MG63 (cell line): Measurements from ENCODE around the gene MEGF11. TPM values are rescaled to one million over a fixed set of nuclear protein-coding genes. Genes with fewer than 3 reads are reported as not detected.

Source experiments
- DNase-seq: peaks from one replicate; pipeline ENCODE4 v3.0.0-alpha.2; 2020
- H3K27me3 ChIP-seq: fragments of 250-450 bp; sonication (Bioruptor Pico); 2 replicates; pipeline ENCODE4 v1.5.1; 2020; ENCODE audit warnings: mild to moderate bottlenecking, moderate library complexity
- H3K36me3 ChIP-seq: fragments of 250-450 bp; sonication (Bioruptor Pico); 2 replicates; pipeline ENCODE4 v1.5.1; 2020; ENCODE audit warnings: mild to moderate bottlenecking, moderate library complexity
- H3K4me3 ChIP-seq: fragments of 250-450 bp; sonication (Bioruptor Pico); 2 replicates; pipeline ENCODE4 v1.5.1; 2020; ENCODE audit warnings: mild to moderate bottlenecking, moderate library complexity
- H3K9me3 ChIP-seq: fragments of 250-450 bp; sonication (Bioruptor Pico); 2 replicates; pipeline ENCODE4 v1.5.1; 2020; ENCODE audit warnings: mild to moderate bottlenecking, moderate library complexity
- total RNA-seq: library from RNA; depleted of rRNA; stranded (reverse); fragments of >200 nt; shearing (Covaris generic); gene quantifications from 2 replicates; pipeline ENCODE4 v1.2.3, GENCODE V29; 2014; ENCODE audit warnings: low replicate concordance

The MEGF11 gene
- total RNA-seq, 1 experiment from 2014 or later, result 0.10 TPM

GRCh38 chr15:65929573-65929972, 324.0 kb downstream of the MEGF11 start:
- Histone ChIP-seq H3K36me3 (no peaks in the 10 kb centered on the region), H3K9me3 (no peaks in the 10 kb centered on the region), H3K4me3 (no peak overlapping the region), H3K27me3 (no peaks in the 10 kb centered on the region)
- DNase-seq, result no peak

- Histone ChIP-seq H3K9me3 (no peaks in the 10 kb centered on the region), H3K27me3 (no peaks in the 10 kb centered on the region)
- no peak for DNase-seq
Observed at GRCh38 chr15:65927545-65927944, 326.0 kb downstream of the MEGF11 start.

GRCh38 chr15:65926899-65927298, 326.7 kb downstream of the MEGF11 start:
- no peak for DNase-seq
- Histone ChIP-seq H3K4me3 (no peak overlapping the region), H3K27me3 (no peaks in the 10 kb centered on the region), H3K36me3 (no peaks in the 10 kb centered on the region), H3K9me3 (no peaks in the 10 kb centered on the region)

More at GRCh38 chr15:65927545-65927944, 326.0 kb downstream of the MEGF11 start:
- no peak overlapping the region for H3K4me3 ChIP-seq
- H3K36me3 ChIP-seq, result no peaks in the 10 kb centered on the region

- Histone ChIP-seq H3K4me3 (no peak overlapping the region), H3K27me3 (no peaks in the 10 kb centered on the region), H3K36me3 (no peaks in the 10 kb centered on the region), H3K9me3 (no peaks in the 10 kb centered on the region)
- no peak for DNase-seq
Observed at GRCh38 chr15:65926459-65926858, 327.1 kb downstream of the MEGF11 start.

- DNase-seq, result no peak
- H3K9me3 ChIP-seq, result no peaks in the 10 kb centered on the region
- no peak overlapping the region for H3K4me3 ChIP-seq
- H3K27me3 ChIP-seq, result no peaks in the 10 kb centered on the region
- H3K36me3 ChIP-seq, result no peaks in the 10 kb centered on the region
Observed at GRCh38 chr15:65925338-65925737, 328.2 kb downstream of the MEGF11 start.

DNA sequence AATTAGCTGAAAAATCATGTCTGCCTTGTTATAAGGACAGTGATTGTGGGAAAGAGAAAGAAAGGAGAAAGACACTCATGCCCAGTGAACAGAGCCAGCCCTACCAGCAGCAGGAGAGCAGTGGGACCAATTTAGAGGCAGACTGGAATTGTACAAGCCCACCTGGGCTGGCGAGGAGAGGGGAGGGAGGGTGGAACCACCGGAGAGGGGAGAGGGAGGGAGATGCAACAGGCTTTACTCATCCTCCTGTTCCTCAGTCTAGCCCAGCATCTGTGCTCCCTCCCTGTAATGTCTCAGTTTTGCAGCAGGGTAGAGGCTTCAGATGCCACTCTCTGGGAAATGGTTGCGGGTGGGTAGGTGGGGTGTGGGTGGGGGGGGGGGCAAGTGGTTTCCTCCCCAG, 329.5 kb downstream of the MEGF11 start:
- no peaks in the 10 kb centered on the region for H3K9me3 ChIP-seq
- H3K4me3 ChIP-seq, result no peak overlapping the region
- no peaks in the 10 kb centered on the region for H3K36me3 ChIP-seq
- DNase-seq, result no peak
- no peaks in the 10 kb centered on the region for H3K27me3 ChIP-seq

GRCh38 chr15:65923264-65923663, 330.3 kb downstream of the MEGF11 start:
- Histone ChIP-seq H3K9me3 (no peaks in the 10 kb centered on the region), H3K36me3 (no peaks in the 10 kb centered on the region; the same call in 1 of the 2 replicates), H3K27me3 (no peaks in the 10 kb centered on the region), H3K4me3 (no peak overlapping the region)
- no peak for DNase-seq

DNA sequence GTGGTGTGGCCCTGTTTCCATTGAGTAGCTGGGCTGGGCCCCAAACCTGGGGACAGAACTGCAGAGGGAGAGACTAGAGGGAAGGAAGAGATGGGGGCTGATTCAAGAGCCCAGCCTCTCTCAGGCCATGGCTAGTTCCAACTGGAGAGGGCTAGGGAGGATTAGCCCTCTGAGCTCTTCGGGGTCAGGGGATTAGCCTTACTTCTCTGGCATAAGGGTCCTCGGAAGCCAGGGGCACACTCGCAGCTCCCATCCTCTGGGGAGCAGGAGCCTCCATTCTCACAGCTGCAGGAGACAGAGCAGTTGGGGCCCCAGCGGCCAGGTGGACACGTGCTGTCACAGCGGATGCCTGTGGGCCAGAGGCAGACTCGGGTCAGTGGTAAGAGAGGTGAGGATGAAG, 330.9 kb downstream of the MEGF11 start:
- H3K36me3 ChIP-seq, result no peaks in the 10 kb centered on the region; the same call in none of the 2 replicates
- DNase-seq, result no peak
- H3K9me3 ChIP-seq, result no peaks in the 10 kb centered on the region
- H3K27me3 ChIP-seq, result no peaks in the 10 kb centered on the region
- H3K4me3 ChIP-seq, result no peak overlapping the region

DNA sequence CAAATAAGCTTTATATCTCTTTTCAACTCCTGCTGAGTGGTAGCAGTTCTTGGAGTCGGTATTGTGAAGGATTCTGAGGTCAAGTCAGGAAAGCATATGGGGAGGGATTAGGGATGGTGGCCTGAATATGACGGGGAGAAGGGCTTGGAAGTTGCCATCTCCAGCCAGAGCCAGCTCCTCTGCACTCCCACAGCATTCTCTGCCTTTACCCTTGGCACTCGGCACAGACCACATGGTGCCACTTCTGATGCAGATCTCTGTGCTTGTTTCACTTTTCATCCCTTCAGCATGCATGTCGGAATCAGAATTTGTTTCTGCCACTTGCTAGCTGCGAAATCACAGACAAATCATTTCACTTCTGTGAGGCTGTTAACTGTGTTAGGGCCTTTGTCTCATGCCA, 331.8 kb downstream of the MEGF11 start:
- no peaks in the 10 kb centered on the region for H3K27me3 ChIP-seq
- no peaks in the 10 kb centered on the region; the same call in none of the 2 replicates for H3K36me3 ChIP-seq
- no peak for DNase-seq
- H3K4me3 ChIP-seq, result no peak overlapping the region
- H3K9me3 ChIP-seq, result no peaks in the 10 kb centered on the region

DNA sequence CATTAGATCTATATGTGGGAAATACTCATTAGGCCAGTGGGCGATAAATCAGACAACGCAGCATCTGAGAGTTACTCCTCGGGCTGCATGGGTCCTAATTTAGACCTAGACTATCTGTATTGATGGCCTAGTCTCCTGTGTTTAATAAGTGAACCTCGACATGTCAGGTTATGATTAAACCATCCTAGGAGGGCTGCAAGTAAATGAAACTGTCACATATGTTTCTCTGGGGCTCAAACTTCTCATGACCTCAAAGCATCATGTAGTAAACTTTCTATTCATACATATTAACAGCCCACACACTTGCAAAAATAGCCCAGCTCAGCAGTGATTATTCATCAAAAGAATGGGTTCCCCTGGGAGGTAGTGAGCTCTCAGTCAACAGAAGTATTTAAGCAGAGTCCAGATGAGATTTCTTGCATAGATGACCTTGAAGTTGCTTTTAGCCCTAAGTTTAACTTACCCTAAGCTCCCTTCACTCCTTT, 332.7 kb downstream of the MEGF11 start:
- H3K9me3 ChIP-seq, result no peaks in the 10 kb centered on the region
- H3K36me3 ChIP-seq, result no peaks in the 10 kb centered on the region; the same call in none of the 2 replicates
- no peak overlapping the region for H3K4me3 ChIP-seq
- H3K27me3 ChIP-seq, result no peaks in the 10 kb centered on the region
- DNase-seq, result no peak

DNA sequence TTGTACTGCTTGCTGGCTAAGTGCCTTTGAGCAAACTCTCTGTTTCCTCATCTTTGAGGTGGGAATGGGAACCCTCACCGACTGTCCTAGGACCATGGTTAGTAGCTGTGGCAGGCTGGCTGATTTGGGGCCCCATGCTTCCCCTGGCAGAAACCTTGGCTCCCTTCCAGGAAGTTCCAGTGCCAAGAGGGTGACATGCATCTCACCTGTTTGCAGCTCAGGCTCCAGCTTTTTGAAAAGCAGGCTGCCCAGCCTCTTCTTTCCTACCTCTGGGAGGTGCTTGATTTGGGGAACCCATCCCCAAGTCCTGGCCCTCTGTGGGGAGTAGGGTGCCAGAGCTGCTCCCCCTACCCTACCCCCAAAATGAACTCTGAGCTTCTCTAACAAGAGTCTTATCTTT, 333.4 kb downstream of the MEGF11 start:
- Histone ChIP-seq H3K27me3 (no peaks in the 10 kb centered on the region), H3K4me3 (no peak overlapping the region), H3K36me3 (no peaks in the 10 kb centered on the region; the same call in none of the 2 replicates), H3K9me3 (no peaks in the 10 kb centered on the region)
- DNase-seq, result no peak

GRCh38 chr15:65919353-65919752, 334.2 kb downstream of the MEGF11 start:
- DNase-seq, result no peak
- H3K9me3 ChIP-seq, result no peaks in the 10 kb centered on the region
- H3K36me3 ChIP-seq, result no peaks in the 10 kb centered on the region; the same call in none of the 2 replicates
- no peaks in the 10 kb centered on the region for H3K27me3 ChIP-seq
- H3K4me3 ChIP-seq, result no peak overlapping the region

DNA sequence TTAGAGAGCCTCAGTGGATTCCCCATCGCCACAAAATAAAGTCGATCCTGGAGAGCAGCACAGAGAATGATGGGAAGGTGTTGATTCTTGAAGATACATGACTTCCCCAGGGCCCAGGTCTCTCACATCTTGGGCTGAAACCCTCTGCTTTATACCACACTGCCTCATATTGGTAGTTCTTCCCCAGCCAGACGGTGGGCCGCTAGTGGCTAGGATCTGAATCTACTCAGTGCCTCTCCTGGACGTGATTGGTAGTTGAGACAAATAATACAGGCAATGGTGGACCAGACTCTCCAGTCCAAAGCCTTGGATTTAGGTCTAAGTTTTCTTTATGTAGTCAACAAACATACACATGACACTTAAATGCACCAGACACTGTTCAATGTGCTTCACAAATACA, 334.6 kb downstream of the MEGF11 start:
- H3K36me3 ChIP-seq, result no peaks in the 10 kb centered on the region; the same call in none of the 2 replicates
- no peak overlapping the region for H3K4me3 ChIP-seq
- H3K27me3 ChIP-seq, result no peaks in the 10 kb centered on the region
- DNase-seq, result no peak
- no peaks in the 10 kb centered on the region for H3K9me3 ChIP-seq

DNA sequence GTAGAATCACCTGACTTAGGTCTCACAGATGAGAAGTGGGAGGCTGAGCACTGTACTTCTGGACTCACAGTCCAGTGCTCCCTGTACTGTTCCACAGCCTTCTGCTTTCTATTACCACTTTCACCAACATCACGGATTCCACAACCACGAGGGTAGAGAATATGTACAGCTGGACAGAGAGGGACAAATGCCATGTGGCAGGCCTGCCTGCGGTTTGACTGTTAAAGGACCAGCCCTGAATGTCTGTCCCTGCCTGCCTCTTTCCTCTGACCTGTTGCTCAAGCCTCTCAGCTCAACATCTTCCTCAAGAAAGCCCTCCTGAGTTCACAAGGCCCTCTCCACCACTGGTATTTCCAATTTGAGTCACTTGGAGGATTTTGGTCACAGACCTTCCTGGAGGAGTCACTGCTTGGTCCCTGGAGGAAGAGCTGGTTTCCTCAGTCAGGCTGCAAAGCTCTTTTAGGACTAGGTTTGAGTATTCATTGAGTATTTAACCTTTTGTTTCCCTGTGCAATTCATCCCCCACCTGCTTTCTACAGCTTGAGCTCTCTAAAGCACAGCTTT, 335.1 kb downstream of the MEGF11 start:
- H3K36me3 ChIP-seq, result no peaks in the 10 kb centered on the region; the same call in none of the 2 replicates
- no peak overlapping the region for H3K4me3 ChIP-seq
- no peaks in the 10 kb centered on the region for H3K27me3 ChIP-seq
- DNase-seq, result no peak
- H3K9me3 ChIP-seq, result no peaks in the 10 kb centered on the region

DNA sequence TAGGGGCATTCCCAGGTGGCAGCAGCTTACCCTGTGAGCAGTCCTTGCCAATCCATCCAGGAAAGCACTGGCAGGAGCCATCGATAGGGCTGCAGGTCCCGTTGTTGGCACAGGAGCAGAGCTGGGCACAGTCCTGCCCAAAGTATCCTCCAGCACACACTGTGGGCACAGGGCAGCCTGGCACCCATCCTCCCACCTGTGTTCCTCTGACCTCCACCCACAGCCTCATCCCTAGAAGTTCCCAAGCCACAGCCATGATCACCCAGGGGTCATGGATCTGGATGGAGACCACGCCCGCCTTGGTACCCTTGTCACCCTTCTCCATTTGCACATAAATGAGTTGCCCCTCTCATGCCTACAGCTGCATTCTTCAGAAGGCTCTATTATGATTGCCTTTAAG, 335.6 kb downstream of the MEGF11 start:
- H3K4me3 ChIP-seq, result no peak overlapping the region
- no peaks in the 10 kb centered on the region; the same call in none of the 2 replicates for H3K36me3 ChIP-seq
- no peaks in the 10 kb centered on the region for H3K9me3 ChIP-seq
- no peak for DNase-seq
- no peaks in the 10 kb centered on the region for H3K27me3 ChIP-seq

DNA sequence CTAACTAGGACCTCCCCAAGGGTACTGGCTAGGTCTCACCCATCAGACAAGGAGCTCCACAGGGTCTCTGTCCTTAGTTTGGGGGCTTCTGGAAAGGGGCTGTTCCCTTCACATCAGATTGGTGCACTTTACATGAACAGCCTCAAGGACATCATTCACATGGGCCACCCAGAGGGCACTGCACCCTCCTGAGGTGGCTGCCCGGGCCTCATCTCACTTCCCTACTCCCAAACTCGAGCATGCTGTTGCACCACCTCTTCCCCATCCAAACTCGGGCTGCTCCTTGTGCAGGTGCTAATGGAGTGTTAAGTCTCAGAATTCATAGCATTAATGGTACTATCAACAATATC, 336.2 kb downstream of the MEGF11 start:
- Histone ChIP-seq H3K9me3 (no peaks in the 10 kb centered on the region), H3K36me3 (no peaks in the 10 kb centered on the region; the same call in none of the 2 replicates), H3K27me3 (no peaks in the 10 kb centered on the region), H3K4me3 (no peak overlapping the region)
- no peak for DNase-seq

DNA sequence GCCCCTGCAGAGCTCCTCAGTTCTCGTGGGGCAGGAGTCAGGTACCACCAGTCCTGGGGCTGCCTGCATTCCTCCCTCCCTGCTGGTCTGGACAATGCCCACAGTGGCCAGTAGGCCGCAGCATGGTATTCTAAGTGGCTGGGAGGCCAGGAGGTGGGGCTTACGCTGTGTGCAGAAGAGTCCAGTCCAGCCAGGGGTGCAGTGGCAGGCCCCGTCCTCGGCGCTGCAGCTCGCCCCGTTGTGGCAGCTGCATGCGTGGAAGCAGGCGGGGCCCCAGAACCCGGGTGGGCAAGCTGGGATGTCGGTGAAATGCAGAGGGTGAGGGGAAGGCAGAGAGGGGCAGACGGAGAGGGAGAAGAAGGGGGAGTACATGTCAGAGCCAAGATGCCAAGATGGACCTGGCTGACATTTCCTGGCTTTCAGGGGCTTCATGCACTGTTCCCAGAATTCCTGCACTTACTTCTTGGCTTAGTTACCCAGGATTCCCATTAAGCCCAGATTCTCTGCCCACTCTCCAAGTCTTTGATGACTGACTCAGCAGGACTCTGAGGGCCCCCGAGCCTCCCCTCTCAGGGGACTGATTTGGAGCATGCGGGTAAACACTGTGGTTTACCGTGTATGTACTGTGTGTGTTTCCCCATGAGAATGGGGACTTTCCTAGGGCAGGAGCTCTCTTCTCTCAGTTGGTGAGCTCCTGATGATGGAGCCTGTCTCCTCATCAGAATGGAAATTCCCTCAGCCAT, 336.7 kb downstream of the MEGF11 start:
- Histone ChIP-seq H3K4me3 (no peak overlapping the region), H3K27me3 (no peaks in the 10 kb centered on the region), H3K9me3 (no peaks in the 10 kb centered on the region), H3K36me3 (no peaks in the 10 kb centered on the region; the same call in none of the 2 replicates)
- DNase-seq, result peak; percentile 28
